Left renal pelvis (tissue), 4 donors: Measurements from ENCODE around the gene DNAH3. TPM values are rescaled to one million over a fixed set of nuclear protein-coding genes. Genes with fewer than 3 reads are reported as not detected.
"Not testable (repeated sequence)": the region's sequence is repeated elsewhere in the genome, so short reads cannot be mapped to it uniquely, and the experiment has no call there.

ENCODE experiments used
- DNase-seq, 4 donors: peaks; one replicate each; pipeline ENCODE4 v3.0.0-alpha.2; 2013; ENCODE audit warnings: low read depth in 4 of 4, low spot score in 3 of 4
- polyA plus RNA-seq, 4 donors: library from polyadenylated mRNA; unstranded; fragments of 120-200 nt; gene quantifications; one replicate each; pipeline ENCODE4 v1.2.1, GENCODE V29; 2013; ENCODE audit not compliant: insufficient read length in 4 of 4

DNAH3 gene
- under 1 TPM; 0.26 to 0.96 (median 0.40) TPM for polyA plus RNA-seq

GRCh38 chr16:21150375-21151001 lies at the start of gene DNAH3:
DNAH3 (minus strand) TSS chr16:21150846; CDS start chr16:21150319, 527 bp downstream.
- DNase-seq = no peak

GRCh38 chr16:21199607-21200218 lies 49.1 kb upstream of the DNAH3 start:
- no peak for DNase-seq

- DNase-seq = no peak
Observed at GRCh38 chr16:21197621-21198020, 47.0 kb upstream of the DNAH3 start.

GRCh38 chr16:21197112-21197511 lies 46.5 kb upstream of the DNAH3 start:
- DNase-seq = no peak

GRCh38 chr16:21195330-21195729 lies 44.7 kb upstream of the DNAH3 start:
- DNase-seq = not testable (repeated sequence)

GRCh38 chr16:21194771-21195301 lies 44.2 kb upstream of the DNAH3 start:
- no peak for DNase-seq

- DNase-seq = no peak
Observed at GRCh38 chr16:21192991-21193390, 42.3 kb upstream of the DNAH3 start.

GRCh38 chr16:21190599-21190998 lies 40.0 kb upstream of the DNAH3 start:
- DNase-seq = no peak

GRCh38 chr16:21190013-21190412 lies 39.4 kb upstream of the DNAH3 start:
- no peak for DNase-seq

- no peak for DNase-seq
Observed at GRCh38 chr16:21189311-21189710, 38.7 kb upstream of the DNAH3 start.

- no peak for DNase-seq
Observed at GRCh38 chr16:21186326-21186691, 35.7 kb upstream of the DNAH3 start.

GRCh38 chr16:21185659-21186325 lies 35.1 kb upstream of the DNAH3 start:
- DNase-seq = no peak

GRCh38 chr16:21184834-21185233 lies 34.2 kb upstream of the DNAH3 start:
- DNase-seq = no peak

- DNase-seq = no peak
Observed at GRCh38 chr16:21183995-21184394, 33.3 kb upstream of the DNAH3 start.

GRCh38 chr16:21179983-21180365 lies 29.3 kb upstream of the DNAH3 start:
- no peak for DNase-seq

GRCh38 chr16:21179126-21179982 lies 28.7 kb upstream of the DNAH3 start:
- no peak for DNase-seq

GRCh38 chr16:21175397-21175796 lies 24.8 kb upstream of the DNAH3 start:
- DNase-seq = no peak

GRCh38 chr16:21172650-21173049 lies 22.0 kb upstream of the DNAH3 start:
- DNase-seq = no peak

- DNase-seq = not testable (repeated sequence)
Observed at GRCh38 chr16:21170116-21170515, 19.5 kb upstream of the DNAH3 start.

GRCh38 chr16:21169249-21169981 lies 18.8 kb upstream of the DNAH3 start:
- DNase-seq = no peak
